ENCODE measurements around the gene BTD.
A peak's percentile ranks its signal among the peaks of the same experiment; 100 is the strongest.

BTD gene

DNA sequence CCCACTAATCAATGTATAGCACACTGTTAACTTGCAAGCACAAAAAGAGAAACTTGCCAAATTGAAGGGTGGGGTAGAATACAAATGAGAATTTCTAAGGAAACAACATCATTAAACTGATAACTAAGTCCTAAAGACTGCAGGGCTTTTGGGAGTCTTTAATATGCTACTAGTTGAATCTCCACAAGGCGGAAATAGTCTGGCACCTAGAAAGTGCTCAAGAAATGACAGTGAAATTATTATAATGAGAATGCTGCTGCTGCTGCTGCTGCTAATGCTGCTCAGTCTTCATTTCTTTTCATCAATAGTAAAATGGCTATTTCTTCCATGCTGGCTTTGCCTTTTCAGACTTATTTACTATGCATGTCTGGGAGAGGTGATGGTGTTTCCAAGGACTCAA is 91.8 kb downstream of the BTD start:
- TF ChIP-seq, protein P1, sequence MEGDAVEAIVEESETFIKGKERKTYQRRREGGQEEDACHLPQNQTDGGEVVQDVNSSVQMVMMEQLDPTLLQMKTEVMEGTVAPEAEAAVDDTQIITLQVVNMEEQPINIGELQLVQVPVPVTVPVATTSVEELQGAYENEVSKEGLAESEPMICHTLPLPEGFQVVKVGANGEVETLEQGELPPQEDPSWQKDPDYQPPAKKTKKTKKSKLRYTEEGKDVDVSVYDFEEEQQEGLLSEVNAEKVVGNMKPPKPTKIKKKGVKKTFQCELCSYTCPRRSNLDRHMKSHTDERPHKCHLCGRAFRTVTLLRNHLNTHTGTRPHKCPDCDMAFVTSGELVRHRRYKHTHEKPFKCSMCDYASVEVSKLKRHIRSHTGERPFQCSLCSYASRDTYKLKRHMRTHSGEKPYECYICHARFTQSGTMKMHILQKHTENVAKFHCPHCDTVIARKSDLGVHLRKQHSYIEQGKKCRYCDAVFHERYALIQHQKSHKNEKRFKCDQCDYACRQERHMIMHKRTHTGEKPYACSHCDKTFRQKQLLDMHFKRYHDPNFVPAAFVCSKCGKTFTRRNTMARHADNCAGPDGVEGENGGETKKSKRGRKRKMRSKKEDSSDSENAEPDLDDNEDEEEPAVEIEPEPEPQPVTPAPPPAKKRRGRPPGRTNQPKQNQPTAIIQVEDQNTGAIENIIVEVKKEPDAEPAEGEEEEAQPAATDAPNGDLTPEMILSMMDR (conservative IDR thresholded peaks at IDR 0.05; ENCODE audit: low read length) = peak; percentile 34
- DNase-seq (ENCODE audit: low read depth) = peak; percentile 29
- H3K4me3 ChIP-seq (ENCODE audit: low read length) = no peak overlapping the region

DNA sequence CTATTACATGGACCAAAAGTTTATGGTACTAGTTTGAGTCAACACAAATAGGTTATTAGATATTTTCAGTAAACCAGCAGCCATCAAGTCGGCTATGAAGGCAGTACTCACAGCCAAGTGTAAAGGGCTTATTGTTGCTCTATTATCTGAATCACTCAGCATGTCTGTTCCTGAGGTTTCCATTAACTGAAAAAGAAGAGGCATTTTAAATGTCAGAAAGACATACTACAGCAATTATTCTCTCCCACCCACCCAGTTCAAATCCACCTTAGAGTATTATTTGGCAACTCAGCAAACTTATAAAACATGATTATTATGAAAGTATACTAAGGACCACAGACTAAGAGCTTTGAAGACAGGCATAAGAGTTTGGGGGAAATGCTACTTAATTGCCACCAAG is 93.1 kb downstream of the BTD start:
- H3K4me3 ChIP-seq (ENCODE audit: low read length) = no peak overlapping the region
- TF ChIP-seq, protein P1 (conservative IDR thresholded peaks at IDR 0.05; ENCODE audit: low read length) = no peak
- DNase-seq (ENCODE audit: low read depth) = no peak

Measured in AG10803 (cell line).